ENCODE data around the gene THAP12. TPM values are rescaled to one million over a fixed set of nuclear protein-coding genes. Genes with fewer than 3 reads are reported as not detected.

THAP12 gene
- total RNA-seq, 1 donor from 2014 or later: 47.9 TPM

GRCh38 chr11:76380159-76380976, 564 bp downstream of the THAP12 start:
- DNase-seq (ENCODE audit: low read depth): no peak

- DNase-seq (ENCODE audit: low read depth): no peak
These were observed 1.1 kb downstream of the THAP12 start for GRCh38 chr11:76379807-76380158.

GRCh38 chr11:76376746-76377558, 4.0 kb downstream of the THAP12 start:
- no peak for DNase-seq (ENCODE audit: low read depth)

- peak; percentile 83 for DNase-seq (ENCODE audit: low read depth)
These were observed 9.8 kb downstream of the THAP12 start for GRCh38 chr11:76371170-76371569.

- no peak for DNase-seq (ENCODE audit: low read depth)
These were observed 11.5 kb downstream of the THAP12 start for GRCh38 chr11:76369406-76369805.

- DNase-seq (ENCODE audit: low read depth): no peak
These were observed 12.4 kb downstream of the THAP12 start for GRCh38 chr11:76368490-76368889.

- no peak for DNase-seq (ENCODE audit: low read depth)
These were observed 15.8 kb downstream of the THAP12 start for GRCh38 chr11:76365038-76365679.

- no peak for DNase-seq (ENCODE audit: low read depth)
These were observed 18.2 kb downstream of the THAP12 start for GRCh38 chr11:76362716-76363115.

- DNase-seq (ENCODE audit: low read depth): no peak
These were observed 19.2 kb downstream of the THAP12 start for GRCh38 chr11:76361776-76362175.

- DNase-seq (ENCODE audit: low read depth): no peak
These were observed 19.6 kb downstream of the THAP12 start for GRCh38 chr11:76361374-76361773.

- no peak for DNase-seq (ENCODE audit: low read depth)
These were observed 25.8 kb downstream of the THAP12 start for GRCh38 chr11:76355172-76355571.

- DNase-seq (ENCODE audit: low read depth): no peak
These were observed 32.6 kb downstream of the THAP12 start for GRCh38 chr11:76348348-76348747.

GRCh38 chr11:76347466-76347865, 33.5 kb downstream of the THAP12 start:
- DNase-seq (ENCODE audit: low read depth): peak; percentile 15

- no peak for DNase-seq (ENCODE audit: low read depth)
These were observed 41.7 kb downstream of the THAP12 start for GRCh38 chr11:76339221-76339620.

GRCh38 chr11:76337923-76338322, 43.0 kb downstream of the THAP12 start:
- no peak for DNase-seq (ENCODE audit: low read depth)

- no peak for DNase-seq (ENCODE audit: low read depth)
These were observed 43.5 kb downstream of the THAP12 start for GRCh38 chr11:76337469-76337868.

GRCh38 chr11:76336597-76336996, 44.3 kb downstream of the THAP12 start:
- DNase-seq (ENCODE audit: low read depth): no peak

- DNase-seq (ENCODE audit: low read depth): no peak
These were observed 45.1 kb downstream of the THAP12 start for GRCh38 chr11:76335842-76336241.

- no peak for DNase-seq (ENCODE audit: low read depth)
These were observed 46.0 kb downstream of the THAP12 start for GRCh38 chr11:76334826-76335389.

- no peak for DNase-seq (ENCODE audit: low read depth)
These were observed 50.3 kb downstream of the THAP12 start for GRCh38 chr11:76330651-76331050.

- no peak for DNase-seq (ENCODE audit: low read depth)
These were observed 50.9 kb downstream of the THAP12 start for GRCh38 chr11:76329983-76330382.

- DNase-seq (ENCODE audit: low read depth): peak; percentile 76
These were observed 51.8 kb downstream of the THAP12 start for GRCh38 chr11:76329084-76329648.

Data from renal cortical epithelial cell (primary cell).